ENCODE measurements around the gene TPST1.
"Not testable (repeated sequence)": the region's sequence is repeated elsewhere in the genome, so short reads cannot be mapped to it uniquely, and the experiment has no call there.

TPST1 gene

GRCh38 chr7:66395128-66395571 lies 190.0 kb downstream of the TPST1 start:
- not testable (repeated sequence) for DNase-seq

- not testable (repeated sequence) for DNase-seq
These were observed 190.9 kb downstream of the TPST1 start for GRCh38 chr7:66396052-66396451.

- DNase-seq = not testable (repeated sequence)
These were observed 193.7 kb downstream of the TPST1 start for GRCh38 chr7:66398841-66399240.

GRCh38 chr7:66399566-66399965 lies 194.4 kb downstream of the TPST1 start:
- DNase-seq = no peak

GRCh38 chr7:66400400-66400799 lies 195.3 kb downstream of the TPST1 start:
- no peak for DNase-seq

- DNase-seq = not testable (repeated sequence)
These were observed 196.0 kb downstream of the TPST1 start for GRCh38 chr7:66401126-66401525.

- not testable (repeated sequence) for DNase-seq
These were observed 196.8 kb downstream of the TPST1 start for GRCh38 chr7:66401932-66402331.

- no peak for DNase-seq
These were observed 198.4 kb downstream of the TPST1 start for GRCh38 chr7:66403564-66403963.

GRCh38 chr7:66409493-66409892 lies 204.4 kb downstream of the TPST1 start:
- DNase-seq = no peak
